Ishikawa (cell line): ENCODE measurements around the gene TOR4A.

Experiments
- CEBPB ChIP-seq: IDR thresholded peaks from 2 replicates; pipeline ENCODE4 v1.6.1; 2012
- CREB1 ChIP-seq: IDR thresholded peaks from 2 replicates; pipeline ENCODE4 v1.6.1; 2012; ENCODE audit warnings: low read depth
- EGR1 ChIP-seq: IDR thresholded peaks from 2 replicates; pipeline ENCODE4 v1.6.1; 2012
- EP300 ChIP-seq: IDR thresholded peaks from 2 replicates; pipeline ENCODE4 v1.6.1; 2012; ENCODE audit warnings: borderline replicate concordance
- FOXM1 ChIP-seq: IDR thresholded peaks from 2 replicates; pipeline ENCODE4 v1.6.1; 2012; ENCODE audit warnings: low read depth, borderline replicate concordance
- MAX ChIP-seq: IDR thresholded peaks from 2 replicates; pipeline ENCODE4 v1.6.1; 2012
- NFIC ChIP-seq: IDR thresholded peaks from 2 replicates; pipeline ENCODE4 v1.6.1; 2012
- RAD21 ChIP-seq: IDR thresholded peaks from 2 replicates; pipeline ENCODE4 v1.6.1; 2012; ENCODE audit warnings: low read depth
- TAF1 ChIP-seq: IDR thresholded peaks from 2 replicates; pipeline ENCODE4 v1.6.1; 2012; ENCODE audit warnings: low read depth, mild to moderate bottlenecking
- TCF12 ChIP-seq: IDR thresholded peaks from 2 replicates; pipeline ENCODE4 v1.6.1; 2012; ENCODE audit warnings: low read depth
- TEAD4 ChIP-seq: IDR thresholded peaks from 2 replicates; pipeline ENCODE4 v1.6.1; 2012
- YY1 ChIP-seq: IDR thresholded peaks from 2 replicates; pipeline ENCODE4 v1.6.1; 2012; ENCODE audit warnings: low read depth
- ZBTB7A ChIP-seq: IDR thresholded peaks from 2 replicates; pipeline ENCODE4 v1.6.1; 2012; ENCODE audit warnings: low read depth
- TF ChIP-seq, protein P1 (sequence below): IDR thresholded peaks from 2 replicates; pipeline ENCODE4 v1.6.1; 2012; ENCODE audit warnings: low read depth, mild to moderate bottlenecking
- TF ChIP-seq, protein P2 (sequence below): IDR thresholded peaks from 2 replicates; pipeline ENCODE4 v1.6.1; 2012

The TOR4A gene

GRCh38 chr9:137307255-137308056 is 29.9 kb downstream of the TOR4A start:
- no peak for TF ChIP-seq FOXM1
- no peak for TF ChIP-seq EP300
- TF ChIP-seq CREB1: no peak
- no peak for TF ChIP-seq TEAD4
- no peak for TF ChIP-seq TAF1
- no peak for TF ChIP-seq NFIC
- TF ChIP-seq TCF12: no peak
- TF ChIP-seq EGR1: no peak
- no peak for TF ChIP-seq CEBPB
- no peak; the same call in 1 of the 2 replicates for TF ChIP-seq ZBTB7A
- TF ChIP-seq, protein P1, sequence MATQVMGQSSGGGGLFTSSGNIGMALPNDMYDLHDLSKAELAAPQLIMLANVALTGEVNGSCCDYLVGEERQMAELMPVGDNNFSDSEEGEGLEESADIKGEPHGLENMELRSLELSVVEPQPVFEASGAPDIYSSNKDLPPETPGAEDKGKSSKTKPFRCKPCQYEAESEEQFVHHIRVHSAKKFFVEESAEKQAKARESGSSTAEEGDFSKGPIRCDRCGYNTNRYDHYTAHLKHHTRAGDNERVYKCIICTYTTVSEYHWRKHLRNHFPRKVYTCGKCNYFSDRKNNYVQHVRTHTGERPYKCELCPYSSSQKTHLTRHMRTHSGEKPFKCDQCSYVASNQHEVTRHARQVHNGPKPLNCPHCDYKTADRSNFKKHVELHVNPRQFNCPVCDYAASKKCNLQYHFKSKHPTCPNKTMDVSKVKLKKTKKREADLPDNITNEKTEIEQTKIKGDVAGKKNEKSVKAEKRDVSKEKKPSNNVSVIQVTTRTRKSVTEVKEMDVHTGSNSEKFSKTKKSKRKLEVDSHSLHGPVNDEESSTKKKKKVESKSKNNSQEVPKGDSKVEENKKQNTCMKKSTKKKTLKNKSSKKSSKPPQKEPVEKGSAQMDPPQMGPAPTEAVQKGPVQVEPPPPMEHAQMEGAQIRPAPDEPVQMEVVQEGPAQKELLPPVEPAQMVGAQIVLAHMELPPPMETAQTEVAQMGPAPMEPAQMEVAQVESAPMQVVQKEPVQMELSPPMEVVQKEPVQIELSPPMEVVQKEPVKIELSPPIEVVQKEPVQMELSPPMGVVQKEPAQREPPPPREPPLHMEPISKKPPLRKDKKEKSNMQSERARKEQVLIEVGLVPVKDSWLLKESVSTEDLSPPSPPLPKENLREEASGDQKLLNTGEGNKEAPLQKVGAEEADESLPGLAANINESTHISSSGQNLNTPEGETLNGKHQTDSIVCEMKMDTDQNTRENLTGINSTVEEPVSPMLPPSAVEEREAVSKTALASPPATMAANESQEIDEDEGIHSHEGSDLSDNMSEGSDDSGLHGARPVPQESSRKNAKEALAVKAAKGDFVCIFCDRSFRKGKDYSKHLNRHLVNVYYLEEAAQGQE: no peak

DNA sequence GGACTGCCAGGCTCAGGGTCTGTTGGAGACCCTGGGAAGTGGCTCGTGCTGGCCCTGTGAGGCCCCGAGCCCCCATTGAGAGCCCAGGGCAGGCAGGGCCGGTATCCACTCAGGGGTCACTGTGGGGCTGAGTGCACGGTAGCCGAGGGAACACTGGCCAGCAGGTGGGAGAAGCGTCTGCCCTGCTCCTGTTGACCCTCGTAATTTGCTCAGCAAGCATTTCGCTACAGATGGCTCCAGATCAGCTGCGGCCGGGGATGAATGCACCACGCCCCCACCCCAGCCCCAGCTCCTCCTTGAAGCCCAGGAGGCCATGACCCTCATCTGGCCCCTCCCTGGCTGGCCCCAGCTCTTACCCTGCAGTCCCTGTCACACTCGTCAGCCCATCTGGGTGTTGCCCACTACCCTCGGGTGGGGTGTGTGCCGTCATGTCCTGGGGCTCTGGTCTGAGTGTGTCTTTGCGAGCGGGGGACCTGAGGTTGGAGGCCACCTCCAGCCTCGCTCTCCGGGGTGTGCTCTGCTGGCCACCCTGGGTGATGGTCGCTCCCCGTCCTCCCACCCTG is 30.6 kb downstream of the TOR4A start:
- no peak for TF ChIP-seq FOXM1
- no peak for TF ChIP-seq RAD21
- no peak for TF ChIP-seq CEBPB
- no peak for TF ChIP-seq EP300
- no peak for TF ChIP-seq MAX
- no peak for TF ChIP-seq ZBTB7A
- TF ChIP-seq TEAD4: no peak
- TF ChIP-seq YY1: no peak
- TF ChIP-seq, protein P2, sequence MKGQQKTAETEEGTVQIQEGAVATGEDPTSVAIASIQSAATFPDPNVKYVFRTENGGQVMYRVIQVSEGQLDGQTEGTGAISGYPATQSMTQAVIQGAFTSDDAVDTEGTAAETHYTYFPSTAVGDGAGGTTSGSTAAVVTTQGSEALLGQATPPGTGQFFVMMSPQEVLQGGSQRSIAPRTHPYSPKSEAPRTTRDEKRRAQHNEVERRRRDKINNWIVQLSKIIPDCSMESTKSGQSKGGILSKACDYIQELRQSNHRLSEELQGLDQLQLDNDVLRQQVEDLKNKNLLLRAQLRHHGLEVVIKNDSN: no peak

DNA sequence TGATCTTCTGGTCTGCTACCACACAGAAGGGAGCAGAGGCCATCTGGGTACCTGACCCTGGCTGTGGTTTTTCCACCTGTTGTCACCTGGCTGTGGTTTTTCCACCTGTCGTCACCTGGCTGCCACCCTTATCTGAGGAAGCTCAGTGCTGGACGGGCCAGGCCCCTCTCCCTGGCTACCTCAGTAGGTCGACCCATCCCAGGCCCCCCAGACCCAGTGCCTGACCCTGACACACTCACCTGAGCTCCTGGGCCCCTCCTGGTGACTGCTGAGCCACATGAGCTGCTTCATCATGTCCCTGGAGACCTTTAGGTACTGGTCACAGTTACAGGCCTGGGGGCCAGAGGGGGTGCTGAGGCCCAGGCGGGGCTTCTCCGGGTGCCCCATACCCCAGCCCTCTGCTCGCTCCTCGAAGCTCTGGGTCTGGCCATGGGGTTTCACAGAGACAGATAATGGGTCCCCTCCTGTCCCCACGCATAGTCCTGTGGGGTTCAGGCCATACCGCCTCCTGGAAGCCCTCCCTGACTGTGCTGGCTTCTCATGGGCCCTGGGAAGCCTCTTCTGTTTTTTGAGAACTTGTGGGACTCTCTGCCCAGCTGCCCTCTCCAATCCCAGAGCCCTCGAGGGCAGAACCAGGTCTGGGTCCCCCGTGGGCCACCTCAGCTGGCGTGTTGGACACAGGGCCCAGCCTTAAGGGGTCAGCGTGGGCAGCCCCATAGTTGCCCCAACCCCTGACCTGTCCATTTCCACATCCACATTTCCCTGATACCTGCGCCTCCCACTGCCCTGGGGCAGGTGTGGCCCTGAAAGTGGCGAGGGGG is 32.1 kb downstream of the TOR4A start:
- TF ChIP-seq YY1 (no peak), NFIC (no peak), TEAD4 (no peak), TAF1 (no peak)
- TF ChIP-seq, protein P1: no peak

- TF ChIP-seq EP300 (no peak), YY1 (no peak), EGR1 (no peak), FOXM1 (no peak), TEAD4 (no peak), MAX (no peak), ZBTB7A (peak; percentile 28; the same call in 1 of the 2 replicates)
- TF ChIP-seq, protein P1: no peak
- TF ChIP-seq, protein P2: peak; percentile 33; the same call in 1 of the 2 replicates
Observed at GRCh38 chr9:137310189-137311052, 32.9 kb downstream of the TOR4A start.
